Measurements from ENCODE around the gene PEX10. TPM values are rescaled to one million over a fixed set of nuclear protein-coding genes. Genes with fewer than 3 reads are reported as not detected.

PEX10 gene
- total RNA-seq, 2 experiments from 2014 or later: 9.2 to 10.3 TPM

DNA sequence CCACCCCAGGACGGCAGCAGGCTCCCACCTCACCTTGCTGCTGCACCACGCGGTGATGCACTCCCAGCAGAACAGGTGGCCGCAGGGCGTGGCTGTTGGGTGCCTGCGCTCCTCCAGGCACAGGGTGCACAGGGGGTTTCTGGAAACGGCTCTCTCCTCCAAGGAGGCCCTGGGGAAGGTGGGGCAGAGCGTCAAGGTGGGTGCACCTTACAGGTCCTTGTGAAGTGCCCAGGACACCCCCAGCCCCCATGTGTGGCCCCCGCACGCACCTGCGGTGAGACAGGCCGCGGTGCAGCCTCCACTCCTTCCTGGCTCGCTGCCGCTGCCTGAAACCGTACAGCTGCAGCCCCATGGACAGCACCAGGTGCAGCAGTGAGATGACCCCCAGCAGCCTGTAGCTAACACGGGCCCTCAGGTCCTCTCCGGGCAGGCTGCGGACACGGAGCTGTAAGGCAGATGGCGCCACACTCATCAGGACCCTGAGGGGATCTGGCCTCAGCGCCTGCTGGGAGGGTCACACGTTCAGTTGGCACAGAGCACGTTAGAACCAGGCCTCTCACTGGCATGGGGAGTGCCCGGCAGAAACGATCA, 5.8 kb downstream of the PEX10 start:
- Mint-ChIP-seq H3K36me3 (ENCODE audit: low read depth) (peaks cover 20% of the 10 kb centered on the region), H3K4me3 (no peak overlapping the region), H3K27me3 (no peaks in the 10 kb centered on the region), H3K4me1 (peaks cover 14% of the 10 kb centered on the region), H3K27ac (no peak overlapping the region), H3K9me3 (no peaks in the 10 kb centered on the region)
- CTCF ChIA-PET: interaction anchor here (1.0 kb wide), 1 partner anchor 212 kb away, joined by 5 read pairs; the partner anchor contains the start of gene FAAP20
- POLR2A ChIA-PET: no interaction called here
- no peak for DNase-seq

DNA sequence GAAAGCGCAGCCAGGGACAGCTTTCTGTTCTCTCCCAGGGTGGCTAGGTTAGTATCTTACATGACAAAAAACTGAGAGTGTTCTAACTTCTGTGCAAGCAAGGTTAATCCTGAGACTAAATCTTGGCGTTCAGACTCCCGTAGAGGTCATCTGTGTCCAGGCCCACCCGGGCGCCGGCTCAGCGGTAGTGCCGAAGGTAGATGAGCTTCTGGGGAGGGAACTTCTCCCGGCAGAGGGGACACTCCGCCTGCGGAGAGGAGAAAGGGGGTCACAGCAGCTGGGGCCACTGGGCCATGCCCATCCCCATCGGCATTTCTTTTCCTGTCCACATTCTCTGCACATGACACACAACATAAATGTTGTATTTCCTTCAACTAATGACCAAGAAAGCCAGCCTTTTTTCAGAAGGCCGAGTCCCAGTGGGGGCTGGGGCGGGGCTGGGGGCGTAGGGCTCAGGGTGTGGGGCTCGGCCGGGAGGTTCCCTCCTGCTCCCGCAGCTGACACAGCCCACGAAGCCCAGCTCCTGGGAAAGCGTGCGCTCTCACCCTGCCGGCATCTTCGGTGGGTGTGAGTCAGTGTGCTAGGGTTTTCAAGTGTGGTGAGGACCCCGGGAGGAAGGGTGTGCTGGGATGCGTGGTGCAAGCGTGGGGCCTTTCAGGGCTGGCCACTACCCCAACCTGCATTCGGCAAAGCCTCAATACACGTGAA, 6.6 kb downstream of the PEX10 start:
- H3K27ac Mint-ChIP-seq: no peak overlapping the region
- H3K9me3 Mint-ChIP-seq: no peaks in the 10 kb centered on the region
- CTCF ChIA-PET: no interaction called here
- H3K4me3 Mint-ChIP-seq: no peak overlapping the region
- DNase-seq: no peak
- no peaks in the 10 kb centered on the region for H3K27me3 Mint-ChIP-seq
- H3K36me3 Mint-ChIP-seq (ENCODE audit: low read depth): peaks cover 26% of the 10 kb centered on the region
- POLR2A ChIA-PET: no interaction called here
- peaks cover 12% of the 10 kb centered on the region for H3K4me1 Mint-ChIP-seq

DNA sequence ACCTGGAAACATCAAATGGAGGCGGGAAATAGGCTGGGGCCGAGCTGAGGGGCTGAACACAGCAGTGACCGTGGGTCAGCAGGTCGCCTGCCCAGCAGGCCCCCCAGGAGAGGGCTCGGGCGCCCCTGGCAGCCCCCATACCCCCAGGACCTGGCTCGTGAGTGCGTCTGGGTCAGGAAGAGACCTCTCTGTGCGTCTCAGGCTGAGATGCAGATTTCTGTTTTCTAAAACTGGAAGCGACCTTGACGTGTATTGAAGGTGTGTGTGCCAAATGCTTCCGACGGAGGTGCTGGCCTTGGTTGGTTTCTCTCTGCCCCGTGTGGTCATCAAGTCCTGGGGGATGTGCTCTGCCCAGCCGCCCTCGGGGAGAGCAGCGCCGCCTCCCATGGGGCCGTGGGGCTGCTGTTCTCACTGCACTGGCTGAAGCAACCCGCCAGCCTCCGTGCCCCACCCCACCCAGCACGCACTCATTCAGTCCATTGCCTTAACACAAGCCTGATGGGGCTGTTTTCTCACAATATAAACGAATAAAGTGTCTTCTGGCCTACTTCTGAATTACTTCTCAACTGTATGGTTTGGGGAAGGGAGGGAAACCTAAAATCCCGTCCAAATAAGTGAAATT, 7.4 kb downstream of the PEX10 start:
- no peaks in the 10 kb centered on the region for H3K27me3 Mint-ChIP-seq
- POLR2A ChIA-PET: no interaction called here
- peaks cover 9% of the 10 kb centered on the region for H3K4me1 Mint-ChIP-seq

DNA sequence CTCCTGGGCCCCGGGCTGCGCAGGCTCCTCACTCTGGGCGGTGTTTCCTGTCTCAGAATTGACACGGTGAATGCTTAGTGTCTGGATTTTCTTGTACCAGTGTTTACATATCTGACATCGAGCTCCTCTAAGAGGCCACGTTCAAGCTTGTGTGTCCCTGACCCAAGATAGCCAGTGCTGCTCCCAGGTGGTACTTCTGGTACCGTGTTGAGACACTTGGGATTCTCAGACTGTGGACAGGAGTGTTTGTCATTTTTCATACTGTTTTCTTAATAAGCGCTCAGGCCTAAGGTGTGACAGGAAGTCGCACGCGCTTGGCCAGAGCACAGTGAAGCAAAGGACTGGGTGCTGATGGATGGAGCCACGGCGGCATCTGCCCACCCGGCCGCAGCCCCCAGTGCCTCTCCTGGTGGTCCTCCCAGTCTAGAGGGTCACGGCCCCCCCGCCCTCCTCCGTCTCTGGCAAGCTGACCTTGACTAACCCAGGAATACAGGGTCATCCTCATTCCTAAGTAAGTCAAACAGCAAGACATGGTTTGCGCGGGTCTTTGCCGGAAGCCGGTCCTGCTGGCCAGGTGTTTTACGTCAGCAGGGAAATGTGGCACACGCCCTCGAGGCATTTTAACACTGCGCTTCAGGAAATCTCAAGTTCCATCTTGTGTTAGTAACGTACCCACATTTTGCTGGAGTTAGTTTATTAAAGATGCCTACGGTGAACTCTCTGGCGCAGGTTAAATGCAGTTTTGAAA, 8.0 kb downstream of the PEX10 start:
- Mint-ChIP-seq H3K9me3 (no peaks in the 10 kb centered on the region), H3K36me3 (ENCODE audit: low read depth) (peaks cover 37% of the 10 kb centered on the region), H3K27me3 (no peaks in the 10 kb centered on the region), H3K4me3 (no peak overlapping the region), H3K4me1 (peaks cover 9% of the 10 kb centered on the region), H3K27ac (no peak overlapping the region)
- no peak for DNase-seq
- ChIA-PET POLR2A (no interaction called here), CTCF (interaction anchor here (0.7 kb wide), 1 partner anchor 1118 kb away, joined by 3 read pairs; no protein-coding TSS in a partner anchor)

More for the DNA sequence above, 7.4 kb downstream of the PEX10 start:
- CTCF ChIA-PET: no interaction called here
- Mint-ChIP-seq H3K36me3 (ENCODE audit: low read depth) (peaks cover 32% of the 10 kb centered on the region), H3K9me3 (no peaks in the 10 kb centered on the region), H3K27ac (no peak overlapping the region), H3K4me3 (no peak overlapping the region)
- DNase-seq: no peak

DNA sequence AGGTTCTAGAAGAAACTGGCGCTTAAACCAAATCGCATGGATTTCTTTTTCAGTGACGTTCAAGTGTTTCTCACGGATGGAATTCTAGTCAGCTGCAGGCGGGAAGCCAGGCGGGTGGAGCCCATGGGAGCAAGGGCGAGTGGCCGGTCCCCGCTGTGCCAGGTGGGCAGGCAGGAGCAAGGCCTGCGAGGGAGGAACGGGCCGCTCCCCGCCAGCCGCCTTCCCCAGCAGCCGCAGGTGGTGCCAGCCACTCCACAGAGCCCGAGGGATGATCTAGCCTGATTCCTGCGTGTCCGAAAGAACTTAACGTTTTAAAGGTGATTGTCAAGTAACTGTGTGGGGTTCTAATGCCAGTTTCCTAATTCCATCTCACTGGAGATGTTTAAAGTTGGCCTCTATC, 9.1 kb downstream of the PEX10 start:
- peaks cover 7% of the 10 kb centered on the region for H3K4me1 Mint-ChIP-seq
- POLR2A ChIA-PET: no interaction called here
- no peaks in the 10 kb centered on the region for H3K27me3 Mint-ChIP-seq

DNA sequence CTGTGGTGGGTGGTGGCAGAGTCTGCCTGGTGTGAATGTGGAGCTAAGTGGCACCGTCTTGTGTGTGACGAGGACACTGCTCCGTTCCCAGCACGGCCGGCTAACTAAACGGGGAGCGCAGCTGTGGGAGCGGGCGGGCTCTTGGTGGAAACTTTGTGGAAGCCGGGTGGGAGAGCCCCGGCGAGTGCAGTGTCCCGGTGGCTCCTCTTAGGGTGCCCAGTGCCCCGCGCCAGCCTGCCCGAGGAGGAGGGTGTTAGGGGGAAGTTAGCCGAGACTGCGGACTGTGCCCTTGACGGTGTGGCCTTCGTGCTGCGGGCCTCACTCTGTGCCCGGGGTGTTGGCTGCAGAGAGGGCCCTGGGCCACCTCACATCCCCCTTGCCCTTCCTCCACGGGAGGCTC, 9.9 kb downstream of the PEX10 start:
- no peak overlapping the region for H3K27ac Mint-ChIP-seq
- no peak for DNase-seq
- peaks cover 7% of the 10 kb centered on the region for H3K4me1 Mint-ChIP-seq
- H3K4me3 Mint-ChIP-seq: no peak overlapping the region
- H3K36me3 Mint-ChIP-seq (ENCODE audit: low read depth): peaks cover 49% of the 10 kb centered on the region
- H3K27me3 Mint-ChIP-seq: no peaks in the 10 kb centered on the region
- H3K9me3 Mint-ChIP-seq: no peaks in the 10 kb centered on the region
- ChIA-PET CTCF (no interaction called here), POLR2A (no interaction called here)

More for the DNA sequence above, 9.1 kb downstream of the PEX10 start:
- DNase-seq: no peak
- CTCF ChIA-PET: interaction anchor here (0.5 to 0.7 kb wide), 2 partner anchors 144 to 1116 kb away, joined by 3 read pairs; no protein-coding TSS in a partner anchor
- H3K36me3 Mint-ChIP-seq (ENCODE audit: low read depth): peaks cover 45% of the 10 kb centered on the region
- H3K9me3 Mint-ChIP-seq: no peaks in the 10 kb centered on the region
- no peak overlapping the region for H3K4me3 Mint-ChIP-seq
- H3K27ac Mint-ChIP-seq: no peak overlapping the region

DNA sequence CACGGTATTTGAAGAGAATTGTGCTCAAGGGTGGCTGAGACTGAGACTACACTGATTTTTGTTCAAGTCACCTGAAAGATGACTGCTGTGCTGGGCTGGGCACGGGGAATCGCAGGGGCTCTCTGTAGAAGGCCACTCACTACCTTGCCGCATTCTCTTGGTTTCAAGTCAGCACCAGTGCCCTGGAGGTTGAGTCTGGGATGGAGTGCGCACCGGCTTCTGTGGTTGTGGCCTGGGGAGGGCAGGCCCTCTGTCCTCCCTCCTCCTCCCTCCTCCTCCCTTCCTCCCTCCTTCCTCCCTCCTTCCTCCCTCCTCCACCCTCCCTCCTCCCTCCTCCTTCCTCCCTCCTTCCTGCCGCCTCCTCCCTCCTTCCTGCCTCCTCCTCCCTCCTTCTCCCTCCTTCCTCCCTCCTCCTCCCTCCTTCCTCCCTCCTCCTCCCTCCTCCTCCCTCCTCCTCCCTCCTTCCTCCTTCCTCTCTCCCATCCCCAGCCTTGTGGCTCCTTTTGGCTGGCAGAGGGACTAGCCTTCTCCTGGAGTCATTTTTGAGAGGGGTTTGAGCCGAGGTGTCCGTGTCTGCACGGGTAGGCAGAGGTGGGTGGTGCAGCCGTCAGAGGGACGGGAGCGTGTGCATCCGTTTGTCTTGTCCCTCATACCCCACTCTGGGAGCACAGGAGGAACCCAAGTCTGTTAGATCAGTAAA, 11.3 kb downstream of the PEX10 start:
- Mint-ChIP-seq H3K27ac (no peak overlapping the region), H3K4me3 (no peak overlapping the region), H3K36me3 (ENCODE audit: low read depth) (peaks cover 61% of the 10 kb centered on the region), H3K4me1 (peaks cover 7% of the 10 kb centered on the region), H3K27me3 (no peaks in the 10 kb centered on the region), H3K9me3 (no peaks in the 10 kb centered on the region)
- ChIA-PET CTCF (no interaction called here), POLR2A (no interaction called here)
- DNase-seq: no peak

DNA sequence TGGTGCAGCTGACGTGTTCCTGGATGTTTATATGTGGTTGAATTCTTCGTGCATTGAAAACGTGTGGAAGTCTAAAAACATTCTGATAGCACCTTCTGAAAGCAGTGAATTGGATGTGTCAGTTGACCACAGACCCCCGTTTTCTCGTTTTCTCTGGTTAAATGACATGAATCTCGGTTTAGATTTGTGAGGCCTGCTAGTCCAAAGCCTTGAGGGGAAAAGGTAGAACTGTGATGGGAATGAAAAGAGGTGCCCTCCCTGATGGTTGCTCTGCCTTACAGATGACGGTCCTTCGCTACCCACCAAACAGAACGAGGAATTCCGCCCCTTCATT, 11.8 kb downstream of the PEX10 start:
- H3K27me3 Mint-ChIP-seq: no peaks in the 10 kb centered on the region
- H3K36me3 Mint-ChIP-seq (ENCODE audit: low read depth): peaks cover 64% of the 10 kb centered on the region
- H3K4me1 Mint-ChIP-seq: peaks cover 7% of the 10 kb centered on the region
- POLR2A ChIA-PET: no interaction called here
- no peak overlapping the region for H3K4me3 Mint-ChIP-seq
- no peak for DNase-seq
- peak overlapping the region; percentile 72 for H3K27ac Mint-ChIP-seq
- CTCF ChIA-PET: no interaction called here
- H3K9me3 Mint-ChIP-seq: no peaks in the 10 kb centered on the region

DNA sequence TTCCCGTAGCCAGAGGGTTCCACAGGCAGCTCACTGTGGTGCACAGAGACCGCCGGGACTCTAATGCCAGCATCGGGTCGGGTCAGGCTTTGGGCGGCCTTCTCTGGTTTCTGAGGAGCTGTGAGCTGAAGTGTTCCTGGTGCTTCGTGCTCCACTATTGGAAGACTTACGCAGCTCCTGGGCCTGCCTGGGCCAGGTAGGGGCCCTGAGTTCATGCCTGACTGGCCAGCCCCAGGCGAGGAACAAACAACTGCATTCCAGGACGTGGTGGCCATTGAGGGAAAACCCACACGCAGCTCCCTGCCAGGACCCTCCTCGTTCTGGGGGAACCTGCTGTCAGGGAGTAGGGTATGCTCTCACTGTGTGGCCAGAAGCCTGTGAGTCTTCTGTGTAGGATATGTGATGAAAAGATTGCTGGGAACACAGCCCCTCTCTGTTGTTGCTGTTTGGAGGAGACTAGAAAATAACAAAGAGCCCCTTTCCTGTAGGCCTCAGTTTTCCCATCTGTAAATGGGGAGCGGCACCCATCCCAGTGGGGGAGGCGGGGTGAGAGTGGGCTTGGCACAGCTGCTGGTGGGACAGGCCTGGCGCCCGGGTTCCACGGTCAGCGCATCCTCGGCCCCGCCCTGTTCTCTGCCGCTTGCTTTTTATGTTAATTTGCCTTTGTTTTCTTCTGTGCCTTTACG, 12.3 kb downstream of the PEX10 start:
- Mint-ChIP-seq H3K27ac (peak overlapping the region; percentile 72), H3K4me3 (no peak overlapping the region), H3K9me3 (no peaks in the 10 kb centered on the region), H3K36me3 (ENCODE audit: low read depth) (peaks cover 67% of the 10 kb centered on the region), H3K4me1 (peaks cover 8% of the 10 kb centered on the region), H3K27me3 (no peaks in the 10 kb centered on the region)
- CTCF ChIA-PET: interaction anchor here (1.1 kb wide), 1 partner anchor 208 kb away, joined by 3 read pairs; no protein-coding TSS in a partner anchor
- POLR2A ChIA-PET: no interaction called here
- DNase-seq: no peak

DNA sequence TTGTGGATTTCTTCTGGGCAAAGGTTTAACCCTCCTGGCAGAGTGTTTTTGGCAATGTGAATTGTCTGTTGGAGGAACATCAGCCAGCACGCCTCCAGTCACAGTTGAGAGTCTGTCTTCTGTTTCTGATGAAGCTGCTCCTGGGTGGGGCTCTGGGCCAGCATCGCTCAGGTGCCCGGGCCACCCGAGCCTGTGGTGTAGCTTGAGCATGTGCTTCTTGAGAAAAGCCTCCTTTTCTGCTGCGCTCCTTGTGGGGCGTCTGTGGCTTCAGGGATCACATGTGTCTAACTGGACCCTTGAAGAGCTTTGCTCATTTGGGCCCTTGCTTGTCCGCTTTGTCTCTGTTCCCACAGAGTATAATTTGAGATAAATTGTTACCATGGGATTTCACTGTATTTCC, 13.5 kb downstream of the PEX10 start:
- peaks cover 72% of the 10 kb centered on the region for H3K36me3 Mint-ChIP-seq (ENCODE audit: low read depth)
- H3K27me3 Mint-ChIP-seq: no peaks in the 10 kb centered on the region
- POLR2A ChIA-PET: no interaction called here
- H3K4me3 Mint-ChIP-seq: no peak overlapping the region
- peaks cover 19% of the 10 kb centered on the region for H3K4me1 Mint-ChIP-seq
- no peak for DNase-seq
- no peaks in the 10 kb centered on the region for H3K9me3 Mint-ChIP-seq
- peak overlapping the region; percentile 60 for H3K27ac Mint-ChIP-seq
- CTCF ChIA-PET: interaction anchor here (0.7 kb wide), 1 partner anchor 204 kb away, joined by 3 read pairs; the partner anchor contains the start of gene FAAP20

DNA sequence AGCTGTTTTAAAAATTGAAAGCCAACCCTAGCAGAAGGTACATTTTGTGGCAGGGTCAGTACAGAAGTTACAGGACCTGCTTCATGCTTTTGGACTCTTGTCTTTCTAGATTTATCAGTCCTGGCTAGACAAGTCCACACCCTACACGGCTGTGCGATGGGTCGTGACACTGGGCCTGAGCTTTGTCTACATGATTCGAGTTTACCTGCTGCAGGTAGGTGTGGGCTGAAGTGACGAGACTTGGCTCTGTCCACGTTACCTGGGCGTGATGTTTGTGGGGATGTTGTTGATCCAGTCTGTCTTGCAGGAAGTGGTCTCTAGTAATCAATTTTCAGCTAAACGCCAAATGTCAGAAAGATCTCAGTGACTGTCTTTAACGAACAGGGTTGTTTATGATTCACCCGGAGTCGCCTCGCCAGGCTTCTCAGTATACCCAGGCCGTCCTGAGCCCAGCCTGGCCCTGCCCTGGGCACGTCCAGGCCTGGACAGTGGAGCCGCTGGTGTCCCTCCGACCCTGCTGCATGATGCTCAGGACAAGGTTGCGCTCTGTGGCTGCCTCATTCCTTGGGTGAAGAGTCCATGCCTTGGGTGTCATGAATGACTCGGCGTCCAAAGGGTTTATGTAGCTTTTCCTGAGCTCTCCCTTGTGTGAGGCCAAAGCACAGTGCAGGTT, 15.2 kb downstream of the PEX10 start:
- no peak for DNase-seq
- POLR2A ChIA-PET: no interaction called here
- no peak overlapping the region for H3K4me3 Mint-ChIP-seq
- no peaks in the 10 kb centered on the region for H3K27me3 Mint-ChIP-seq
- CTCF ChIA-PET: no interaction called here
- no peak overlapping the region for H3K27ac Mint-ChIP-seq
- H3K4me1 Mint-ChIP-seq: peaks cover 33% of the 10 kb centered on the region
- peaks cover 74% of the 10 kb centered on the region for H3K36me3 Mint-ChIP-seq (ENCODE audit: low read depth)
- H3K9me3 Mint-ChIP-seq: no peaks in the 10 kb centered on the region

DNA sequence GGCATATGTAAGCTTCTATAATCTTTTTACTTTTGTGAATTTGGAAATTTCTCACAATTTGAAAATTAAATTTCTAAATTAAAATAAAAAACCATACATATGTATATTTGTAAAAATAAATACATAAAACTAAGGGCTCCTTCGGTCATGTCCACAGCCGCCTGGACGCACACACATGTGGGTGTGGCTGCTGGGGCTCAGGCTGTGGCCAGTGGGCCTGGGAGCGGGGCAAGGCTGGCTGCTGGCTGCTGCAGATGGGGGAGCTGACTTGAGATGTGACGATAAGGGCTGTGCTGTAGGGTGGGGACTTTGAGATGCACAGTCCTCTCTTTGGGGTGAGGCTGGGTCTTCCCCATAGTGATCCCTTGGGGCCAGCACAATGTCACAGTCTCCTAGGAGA, 15.9 kb downstream of the PEX10 start:
- Mint-ChIP-seq H3K9me3 (no peaks in the 10 kb centered on the region), H3K36me3 (ENCODE audit: low read depth) (peaks cover 67% of the 10 kb centered on the region), H3K4me1 (peaks cover 33% of the 10 kb centered on the region), H3K4me3 (no peak overlapping the region), H3K27me3 (no peaks in the 10 kb centered on the region), H3K27ac (no peak overlapping the region)
- CTCF ChIA-PET: interaction anchor here (1.3 kb wide), 1 partner anchor 12 kb away, joined by 3 read pairs; no protein-coding TSS in a partner anchor
- POLR2A ChIA-PET: no interaction called here
- DNase-seq: no peak
